Activated CD4-positive, CD25-positive, alpha-beta regulatory T cell treated with anti-CD3 and anti-CD28 coated beads, Interleukin-2, amount 50 U/mL, for 72 hours (primary cell): ENCODE data around the gene WDR3.

Experiments
- DNase-seq: peaks from one replicate; pipeline ENCODE4 v3.0.0; 2021

The WDR3 gene

DNA sequence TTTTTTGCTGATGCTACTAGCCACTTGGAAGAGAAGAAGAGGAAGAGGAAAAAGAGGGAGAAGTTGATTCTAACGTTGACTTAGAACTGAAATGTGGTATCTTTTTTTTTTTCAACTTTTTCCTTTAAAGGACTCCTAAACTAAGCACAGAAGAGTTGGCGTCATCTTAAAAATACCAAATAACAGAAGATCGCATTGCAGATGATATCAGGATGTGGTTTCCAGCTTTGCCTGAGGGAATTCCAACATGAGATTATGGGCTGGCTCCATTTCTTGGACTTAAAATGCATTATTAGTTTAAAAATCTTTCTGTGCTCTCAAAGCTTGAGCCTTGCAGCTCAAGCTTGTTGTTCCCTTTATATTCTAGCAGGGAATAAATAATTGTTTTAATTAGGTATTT, 29.8 kb downstream of the WDR3 start:
- DNase-seq = no peak

DNA sequence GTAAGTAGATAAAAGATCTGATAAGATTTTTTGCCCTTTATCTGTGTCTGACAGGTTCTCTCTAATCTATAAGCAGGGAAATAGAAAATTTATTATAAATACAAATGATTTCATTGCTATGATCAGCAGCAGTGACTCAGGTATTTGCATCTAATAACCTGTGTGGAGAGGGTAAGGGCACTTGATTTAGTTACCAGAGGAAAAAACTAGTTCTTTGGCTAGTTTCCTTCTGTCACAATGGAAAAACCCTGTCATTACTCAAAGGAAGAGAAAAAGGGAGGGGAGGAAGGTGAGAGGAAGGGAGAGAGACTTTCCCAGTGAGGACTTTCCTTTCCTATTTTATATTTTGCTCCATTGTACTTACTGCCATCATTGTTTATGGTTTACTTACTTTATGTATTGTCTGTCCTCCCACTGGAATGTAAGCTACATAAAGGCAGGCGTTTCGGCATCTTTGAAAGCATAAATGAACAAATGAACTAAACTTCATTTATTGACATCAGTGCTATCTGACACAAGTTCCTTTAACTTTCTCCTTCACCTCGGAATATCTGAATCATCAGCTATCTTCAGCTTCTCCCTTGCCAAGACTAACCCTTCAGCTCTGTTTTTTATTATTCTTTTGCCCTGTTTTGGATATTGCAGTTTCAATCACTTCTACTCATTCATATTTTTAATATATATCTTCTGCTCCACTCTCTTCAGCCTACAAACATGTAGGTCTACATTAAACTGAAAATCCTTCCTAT, 34.9 kb downstream of the WDR3 start:
- DNase-seq = no peak

DNA sequence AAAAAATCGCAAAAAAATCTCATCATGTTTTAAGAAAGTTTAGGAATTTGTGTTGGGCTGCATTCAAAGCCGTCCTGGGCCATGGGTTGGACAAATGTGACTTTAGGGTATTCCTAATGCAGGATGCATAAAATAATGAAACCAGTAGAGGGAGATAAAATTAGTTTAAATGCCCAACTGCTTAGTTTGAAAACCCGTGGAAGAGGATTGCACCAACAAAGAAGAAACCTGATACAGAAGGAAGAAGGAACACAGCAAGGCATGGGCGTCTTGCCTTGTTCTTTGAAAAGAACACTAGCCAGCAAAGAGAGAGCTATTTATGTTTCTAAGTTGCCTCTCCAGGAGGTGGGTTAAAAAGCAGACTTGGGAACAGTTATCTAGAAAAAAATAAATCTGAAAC, 37.9 kb downstream of the WDR3 start:
- DNase-seq = no peak

DNA sequence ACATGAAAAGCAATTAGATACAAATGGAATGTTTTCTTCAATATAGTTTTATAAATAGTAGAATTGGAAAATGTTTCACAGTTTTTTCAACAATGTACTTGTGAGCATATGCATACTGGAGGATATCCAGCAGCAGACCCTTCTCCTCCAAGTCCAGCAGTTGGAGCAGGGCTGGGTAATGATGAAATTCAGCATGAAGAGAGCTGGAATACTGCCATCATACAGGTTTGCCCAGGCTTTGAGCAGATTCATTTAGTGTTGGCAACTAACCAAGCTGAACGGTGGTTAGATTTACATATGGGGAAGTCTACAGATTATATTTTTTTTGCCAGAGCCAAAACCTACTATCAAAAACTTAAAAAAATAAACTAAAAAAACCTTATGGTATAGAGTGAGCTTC, 38.3 kb downstream of the WDR3 start:
- no peak for DNase-seq

DNA sequence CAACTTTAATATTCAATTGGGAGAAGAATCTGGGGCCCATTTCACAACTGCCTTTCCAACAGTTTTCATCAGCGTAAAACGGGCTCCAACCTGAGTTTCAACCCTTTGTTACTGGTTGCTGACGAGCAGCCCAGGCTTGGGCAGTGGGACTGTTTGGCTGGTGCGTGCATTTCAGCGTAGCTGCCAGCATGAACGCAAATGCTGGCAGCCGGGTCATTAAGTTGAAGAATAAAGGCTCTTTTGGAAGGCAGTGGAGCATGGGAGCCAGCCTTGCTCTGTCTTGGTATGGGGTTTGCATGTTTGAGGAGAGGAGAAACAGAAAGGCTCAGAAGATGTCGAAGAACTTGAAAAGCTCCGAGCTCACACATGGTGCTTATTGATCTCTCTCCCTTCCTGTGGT, 40.7 kb downstream of the WDR3 start:
- no peak for DNase-seq

DNA sequence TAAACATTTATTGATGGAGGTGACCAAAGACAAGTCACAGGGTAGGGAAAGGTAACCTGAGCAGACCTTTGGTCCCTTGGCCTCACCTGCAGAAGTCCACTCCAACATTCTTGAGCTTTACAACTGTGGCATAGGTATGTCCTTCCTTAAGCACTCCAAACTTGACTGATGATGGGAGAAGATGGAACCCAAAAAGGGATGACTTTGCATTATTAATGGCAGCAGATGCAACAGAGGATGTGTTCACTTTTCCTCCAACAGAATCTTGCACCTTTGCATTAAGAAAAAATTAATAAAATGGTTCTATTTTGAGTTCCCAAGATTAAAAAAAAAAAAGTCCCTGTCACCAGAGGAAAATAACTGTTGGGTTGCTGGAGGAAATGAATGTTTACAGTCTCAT, 42.2 kb downstream of the WDR3 start:
- DNase-seq = no peak

DNA sequence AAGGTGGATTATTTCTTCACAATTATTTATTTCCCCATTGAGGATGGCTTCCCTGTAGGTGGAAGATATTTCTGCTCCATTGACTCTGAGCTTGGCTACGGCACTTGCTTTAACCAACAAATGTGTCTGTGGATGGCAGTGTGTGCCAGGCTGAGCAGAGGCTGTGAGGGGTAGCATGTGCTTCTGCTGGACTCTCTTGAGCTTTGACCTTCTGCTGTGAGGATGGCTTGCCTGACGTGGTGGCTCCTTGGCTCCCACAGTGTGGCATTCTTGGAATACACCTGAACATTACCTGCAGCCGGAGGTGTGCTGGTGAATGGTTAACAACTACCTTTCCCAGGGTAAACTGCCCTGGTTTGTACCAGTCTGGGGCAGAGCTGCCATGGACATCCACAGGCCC, 46.8 kb downstream of the WDR3 start:
- no peak for DNase-seq

DNA sequence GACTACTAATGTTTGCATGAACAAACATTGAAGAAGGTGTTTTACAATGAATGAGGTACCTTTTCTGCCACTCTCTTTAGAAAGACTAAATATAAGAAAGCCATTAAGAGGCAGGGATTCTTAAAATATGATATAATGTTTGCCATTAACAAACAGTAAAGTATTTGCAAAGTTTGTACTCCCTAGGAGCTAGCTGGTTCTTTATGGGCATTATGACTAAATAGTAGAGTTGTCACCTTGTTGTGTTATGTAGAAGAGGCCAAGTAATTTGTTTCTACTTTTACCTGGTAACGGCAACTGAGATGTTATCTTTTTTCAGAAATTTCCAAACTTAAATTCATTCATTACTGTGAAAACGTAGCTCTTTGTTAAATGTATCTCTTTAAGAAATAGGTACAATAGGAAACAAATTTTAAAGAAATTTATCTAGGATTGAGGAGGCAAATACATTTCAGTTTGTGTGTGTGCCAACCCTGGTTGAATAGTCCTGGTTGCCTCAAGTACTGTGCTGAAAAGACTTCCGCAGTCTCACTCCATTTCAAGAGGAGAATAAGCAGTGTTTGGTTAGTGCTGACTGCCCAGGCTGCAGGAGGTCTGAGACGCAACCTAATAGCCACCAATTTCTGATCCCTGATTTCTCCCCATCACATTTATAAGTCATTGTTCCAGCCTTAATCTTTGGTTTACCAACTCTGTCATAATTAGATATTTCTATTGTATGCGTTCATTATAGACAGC, 52.1 kb downstream of the WDR3 start:
- no peak for DNase-seq

DNA sequence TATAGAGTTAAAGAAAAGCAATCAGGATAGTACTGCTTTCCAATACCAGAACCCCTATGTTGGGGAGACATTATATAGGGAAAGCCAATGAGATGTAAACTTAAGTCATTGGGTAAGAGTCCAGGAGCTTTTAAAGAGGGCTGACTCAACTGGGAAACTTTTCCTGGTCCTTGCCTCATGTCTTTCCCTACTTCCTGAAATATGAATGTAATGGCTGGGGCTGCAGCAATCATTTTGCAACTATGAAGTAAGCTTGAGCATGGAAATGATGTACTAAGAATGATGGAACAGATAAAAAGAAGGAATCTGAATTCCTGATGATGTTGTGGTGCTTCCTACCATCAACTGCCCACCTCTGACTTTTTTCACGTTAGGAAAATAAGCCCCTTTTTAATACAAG, 55.7 kb downstream of the WDR3 start:
- no peak for DNase-seq

DNA sequence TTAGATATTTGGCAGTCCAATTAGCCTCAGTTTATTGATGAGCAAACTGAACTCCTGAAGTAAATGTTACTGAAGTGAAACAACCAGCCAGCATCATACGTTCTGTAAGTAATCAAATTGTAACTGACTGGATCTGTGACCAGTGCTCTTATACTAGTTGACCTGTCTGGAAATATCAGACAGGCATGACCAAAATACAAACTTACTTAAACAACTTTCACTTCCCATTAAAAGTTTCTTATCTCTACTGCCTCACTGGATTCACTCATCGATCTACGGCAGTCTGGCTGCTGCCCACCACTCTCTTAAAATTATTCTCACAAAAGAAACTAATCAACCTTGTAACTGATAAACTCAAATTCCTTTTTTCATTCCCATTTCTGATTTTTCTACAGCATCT, 56.4 kb downstream of the WDR3 start:
- DNase-seq = no peak

DNA sequence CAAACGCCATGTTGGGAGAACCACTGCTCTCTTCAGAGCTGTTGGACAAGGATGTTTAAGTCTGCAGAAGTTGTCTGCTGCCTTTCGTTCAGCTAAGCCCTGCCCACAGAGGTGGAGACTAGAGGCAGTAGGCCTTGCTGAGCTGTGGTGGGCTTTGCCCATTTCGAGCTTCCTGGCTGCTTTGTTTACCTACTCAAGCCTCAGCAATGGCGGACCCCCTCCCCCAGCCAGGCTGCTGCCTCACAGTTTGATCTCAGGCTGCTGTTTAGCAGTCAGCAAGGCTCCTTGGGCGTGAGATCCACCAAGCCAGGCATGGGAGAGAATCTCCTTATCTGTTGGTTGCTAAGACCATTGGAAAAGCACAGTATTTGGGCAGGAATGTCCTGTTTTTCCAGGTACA, 74.8 kb downstream of the WDR3 start:
- DNase-seq = no peak

DNA sequence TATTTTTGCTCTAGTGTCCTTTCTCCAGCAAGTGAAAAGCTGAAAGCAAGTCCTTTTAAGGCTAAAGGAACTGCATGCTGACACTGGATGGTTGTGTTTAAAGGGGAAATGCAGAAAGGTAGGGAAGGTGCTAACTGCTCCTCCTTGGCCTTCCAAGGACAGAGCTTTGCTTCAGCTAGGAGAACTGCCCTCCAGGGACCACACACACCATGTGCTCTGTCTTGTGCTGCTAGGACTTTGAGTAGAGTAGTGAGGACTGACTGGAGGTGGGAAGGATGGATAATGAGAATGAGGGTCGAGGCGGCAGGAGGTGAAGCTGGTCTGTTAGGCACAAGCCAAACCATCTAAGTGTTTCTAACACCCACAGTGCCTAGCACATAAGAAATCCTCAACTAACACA, 77.9 kb downstream of the WDR3 start:
- no peak for DNase-seq

DNA sequence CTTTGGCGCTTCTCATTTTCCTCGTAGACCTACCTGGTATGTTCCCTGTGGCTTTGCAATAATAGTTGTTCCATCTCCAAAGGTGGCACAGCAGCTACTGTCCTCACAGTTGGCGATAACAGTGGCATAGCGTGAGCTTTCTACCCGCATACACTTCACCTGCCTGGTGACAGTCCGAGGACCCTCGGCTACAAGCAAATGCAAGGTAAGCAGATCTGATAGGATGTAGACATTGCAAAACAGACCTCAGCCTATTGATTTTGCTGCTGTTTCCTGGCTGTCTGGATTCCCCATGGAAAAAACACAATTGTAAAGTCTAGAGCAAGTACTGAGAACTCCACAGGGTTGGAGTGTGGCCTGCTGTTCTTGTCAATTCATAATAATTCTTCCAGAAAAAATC, 78.5 kb downstream of the WDR3 start:
- no peak for DNase-seq

DNA sequence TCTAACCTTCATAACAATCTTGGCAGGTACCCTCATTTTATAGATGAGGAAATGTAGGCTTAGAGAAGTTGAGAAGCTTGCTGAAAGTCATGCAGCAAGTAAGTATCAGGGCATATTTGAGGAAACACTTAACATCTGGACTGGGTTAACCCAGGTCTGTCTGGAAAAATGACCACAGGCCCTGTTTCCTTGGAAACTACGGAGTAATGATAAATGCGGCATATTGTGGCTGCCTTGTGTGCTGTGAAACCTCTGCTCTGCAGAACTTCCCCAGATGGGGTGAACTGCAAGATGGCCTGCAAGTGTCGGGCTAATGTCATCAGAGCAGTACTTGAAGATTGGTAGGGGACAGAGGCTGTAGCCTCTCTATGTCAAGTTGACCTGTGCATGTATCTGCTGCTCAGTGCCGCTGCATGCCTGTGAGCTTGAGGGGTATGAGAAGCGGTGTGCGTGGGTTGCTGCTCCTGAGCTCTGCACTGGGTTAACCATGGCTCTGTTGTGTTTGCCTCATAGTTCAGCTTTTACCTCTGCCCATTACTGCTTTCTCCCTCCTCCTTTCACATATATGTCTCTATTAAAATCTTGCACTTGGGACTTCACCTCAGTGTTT, 83.1 kb downstream of the WDR3 start:
- no peak for DNase-seq

DNA sequence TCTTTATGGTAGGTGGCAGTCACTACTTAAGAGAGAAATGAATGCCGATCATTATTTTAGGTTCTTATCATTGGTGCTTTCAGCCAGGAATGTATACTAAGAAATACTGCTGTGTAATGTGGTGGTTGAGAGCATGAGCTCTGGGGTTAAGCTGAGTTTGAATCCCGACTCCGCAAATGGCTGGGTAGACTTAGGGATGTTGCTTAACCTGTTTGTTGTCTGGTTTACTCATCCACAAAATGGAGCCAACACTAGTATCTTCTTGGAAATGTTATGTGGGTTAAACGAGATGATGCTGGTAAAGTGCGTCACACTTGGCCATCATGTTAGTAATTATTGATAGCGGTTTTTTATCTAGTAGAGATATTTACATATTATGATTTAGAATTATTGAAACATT, 83.8 kb downstream of the WDR3 start:
- DNase-seq = no peak

DNA sequence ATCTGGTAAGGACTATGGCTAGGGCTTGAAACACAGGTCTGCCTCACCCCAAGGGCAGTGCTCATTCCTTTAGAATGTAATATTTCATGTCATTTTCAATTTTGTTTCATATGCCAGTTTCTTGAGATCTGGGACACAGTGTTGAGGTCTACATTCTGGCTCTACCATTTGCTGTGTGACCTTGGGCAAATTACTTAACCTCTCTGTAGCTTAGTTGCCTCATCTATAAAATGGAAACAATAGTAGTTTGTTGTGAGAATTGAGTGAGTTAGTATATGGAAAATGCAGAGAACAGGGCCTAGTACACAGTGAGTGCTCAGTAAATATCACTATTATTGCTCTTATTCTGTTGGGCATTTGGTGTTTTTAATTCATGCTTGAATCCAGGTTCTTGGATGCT, 84.4 kb downstream of the WDR3 start:
- no peak for DNase-seq
